Psoas muscle (tissue), 8 donors: ENCODE results near the gene SEPTIN8. TPM values are rescaled to one million over a fixed set of nuclear protein-coding genes. Genes with fewer than 3 reads are reported as not detected.

ENCODE experiments used
- ATAC-seq, 4 donors: fragments of 200-7000 bp; cut with Tn5 transposase; one replicate each; pipeline ENCODE4 v1.9.1; 2020; ENCODE audit warnings: moderate library complexity in 3 of 4, mild to moderate bottlenecking in 2 of 4
- DNase-seq, 2 donors: peaks; one replicate each; pipeline ENCODE4 v3.0.0-alpha.2; 2020
- H3K27ac ChIP-seq: fragments of 200-600 bp; one replicate; pipeline ENCODE4 v1.8.0; 2022
- H3K27me3 ChIP-seq, 3 donors: fragments of 200-600 bp in 1 of 3; one replicate each; pipeline versions ENCODE4 v1.6.1 to v1.8.0; 2013 to 2022; ENCODE audit warnings: low read length in 2 of 3, mild to moderate bottlenecking in 2 of 3, moderate library complexity in 1 of 3; ENCODE audit not compliant: insufficient read depth in 3 of 3
- H3K36me3 ChIP-seq, 2 donors: fragments of 200-600 bp in 1 of 2; one replicate each; pipeline versions ENCODE4 v1.6.1 to v1.8.0; 2013 to 2022; ENCODE audit warnings: low read depth in 1 of 2, mild to moderate bottlenecking in 1 of 2, moderate library complexity in 1 of 2; ENCODE audit not compliant: insufficient read depth in 1 of 2
- H3K4me1 ChIP-seq: fragments of 200-600 bp; one replicate; pipeline ENCODE4 v1.8.0; 2022
- H3K4me3 ChIP-seq: fragments of 200-600 bp; one replicate; pipeline ENCODE4 v1.8.0; 2022; ENCODE audit warnings: mild to moderate bottlenecking
- H3K9me3 ChIP-seq: fragments of 200-600 bp; one replicate; pipeline ENCODE4 v1.8.0; 2022
- WGBS, 3 donors: extraction: QIAGEN DNeasy Blood & Tissue Kit; methylation state at CpG; one replicate each; pipeline versions ENCODE4 v1.1.6 to v1.1.7; 2013; 5-methylcytosine and 5-hydroxymethylcytosine counted together
- intact Hi-C, 2 donors: fragments of 100-400 bp; cut with DNase I; formaldehyde crosslinking; loops; one replicate each; pipeline versions ENCODE4 v1.11.0 to v1.14.2; 2022
- polyA plus RNA-seq, 3 donors: library from polyadenylated mRNA; stranded (reverse); fragments of 200-250 nt; gene quantifications; one replicate each; pipeline ENCODE4 v1.2.3, GENCODE V29; 2013
- total RNA-seq, 4 donors: library from RNA; stranded (reverse); fragmentation: NEBNext Ultra II Directional in 2 of 4; extraction: Animal tissue kit (Norgen Biotek cat#: 25700) in 2 of 4; gene quantifications; one replicate each; pipeline versions ENCODE4 v1.2.1 to v1.2.4, GENCODE V29; 2021 to 2023
- TF ChIP-seq, protein P1 (sequence below): fragments of 200-600 bp; IDR thresholded peaks from one replicate; pipeline ENCODE4 v1.8.0; 2022; ENCODE audit warnings: antibody characterized with exemption
- donor health status: healthy with polysubstance abuse.
- donor health status: DM: no; HTN: no; CAD: no; lungs with moderate emphysema.
- donor health status: Bipolar disorder and iron deficiency.
- donor health status: healthy.
- donor health status: DM: yes; HTN: yes; CAD: no.
- donor health status: DM: no; HTN: no; CAD: no.
- donor health status: DM: no; HTN: no; CAD: no.
- donor health status: DM: yes; HTN: yes; CAD: no.

SEPTIN8 gene
- total and polyA plus RNA-seq, 7 donors = 3.8 to 13.1 (median 9.2) TPM

DNA sequence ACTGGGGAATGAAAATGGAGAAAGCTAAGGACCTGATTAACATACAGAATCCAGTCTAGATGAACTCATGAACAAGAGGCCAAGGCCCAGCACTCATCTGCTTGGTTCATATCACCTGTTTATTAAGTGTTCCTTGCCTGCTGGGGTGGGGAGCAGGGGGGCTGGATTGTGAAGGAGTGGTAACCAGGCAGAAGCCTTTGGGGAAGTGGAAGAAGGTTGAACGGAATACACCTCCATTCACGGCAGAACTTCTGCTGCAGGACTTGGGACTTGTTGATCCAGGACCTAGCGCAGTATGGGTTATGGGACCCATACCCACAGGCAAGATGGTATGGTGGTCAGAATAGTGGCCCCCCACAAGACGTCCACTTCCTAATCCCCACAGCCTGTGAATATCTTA is 8.8 kb upstream of the SEPTIN8 start:
- Histone ChIP-seq H3K36me3 (no peaks in the 10 kb centered on the region), H3K9me3 (no peaks in the 10 kb centered on the region), H3K27me3 (no peaks in the 10 kb centered on the region), H3K27ac (no peak overlapping the region), H3K4me1 (no peaks in the 10 kb centered on the region), H3K4me3 (no peak overlapping the region)
- DNase-seq (no peak), ATAC-seq (no peak)
- intact Hi-C loops = no loop called here
- TF ChIP-seq, protein P1, sequence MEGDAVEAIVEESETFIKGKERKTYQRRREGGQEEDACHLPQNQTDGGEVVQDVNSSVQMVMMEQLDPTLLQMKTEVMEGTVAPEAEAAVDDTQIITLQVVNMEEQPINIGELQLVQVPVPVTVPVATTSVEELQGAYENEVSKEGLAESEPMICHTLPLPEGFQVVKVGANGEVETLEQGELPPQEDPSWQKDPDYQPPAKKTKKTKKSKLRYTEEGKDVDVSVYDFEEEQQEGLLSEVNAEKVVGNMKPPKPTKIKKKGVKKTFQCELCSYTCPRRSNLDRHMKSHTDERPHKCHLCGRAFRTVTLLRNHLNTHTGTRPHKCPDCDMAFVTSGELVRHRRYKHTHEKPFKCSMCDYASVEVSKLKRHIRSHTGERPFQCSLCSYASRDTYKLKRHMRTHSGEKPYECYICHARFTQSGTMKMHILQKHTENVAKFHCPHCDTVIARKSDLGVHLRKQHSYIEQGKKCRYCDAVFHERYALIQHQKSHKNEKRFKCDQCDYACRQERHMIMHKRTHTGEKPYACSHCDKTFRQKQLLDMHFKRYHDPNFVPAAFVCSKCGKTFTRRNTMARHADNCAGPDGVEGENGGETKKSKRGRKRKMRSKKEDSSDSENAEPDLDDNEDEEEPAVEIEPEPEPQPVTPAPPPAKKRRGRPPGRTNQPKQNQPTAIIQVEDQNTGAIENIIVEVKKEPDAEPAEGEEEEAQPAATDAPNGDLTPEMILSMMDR = no peak
- WGBS, 3 donors = 96 to 97% (median 96%) methylated on average over 4 of the region's 4 CpGs

DNA sequence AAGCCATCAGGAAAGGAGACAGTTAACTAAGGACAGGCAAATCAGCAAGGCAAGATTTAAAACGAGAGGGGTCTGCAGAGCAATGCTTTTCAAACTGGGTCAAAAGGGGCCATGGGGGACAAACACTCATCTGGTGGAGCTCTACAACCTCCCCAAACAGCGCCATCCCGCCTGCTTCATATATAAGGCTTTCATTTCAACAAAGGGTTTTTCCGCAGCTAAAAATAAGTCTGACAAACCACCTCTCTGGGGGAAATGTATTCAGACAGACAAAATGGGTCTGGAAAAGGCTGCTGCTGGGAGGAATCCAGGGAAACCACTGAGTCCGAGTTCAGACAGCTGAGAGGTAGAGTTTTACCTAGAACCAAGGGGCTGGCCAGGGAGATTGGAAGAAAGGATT is 8.3 kb upstream of the SEPTIN8 start:
- Histone ChIP-seq H3K36me3 (no peaks in the 10 kb centered on the region), H3K9me3 (no peaks in the 10 kb centered on the region), H3K27me3 (no peaks in the 10 kb centered on the region), H3K4me1 (no peaks in the 10 kb centered on the region), H3K4me3 (no peak overlapping the region), H3K27ac (no peak overlapping the region)
- intact Hi-C loops = no loop called here
- TF ChIP-seq, protein P1 = no peak
- 66 to 76% (median 69%) methylated on average over 5 of the region's 5 CpGs for WGBS, 3 donors
- DNase-seq = no peak
- no peak for ATAC-seq

DNA sequence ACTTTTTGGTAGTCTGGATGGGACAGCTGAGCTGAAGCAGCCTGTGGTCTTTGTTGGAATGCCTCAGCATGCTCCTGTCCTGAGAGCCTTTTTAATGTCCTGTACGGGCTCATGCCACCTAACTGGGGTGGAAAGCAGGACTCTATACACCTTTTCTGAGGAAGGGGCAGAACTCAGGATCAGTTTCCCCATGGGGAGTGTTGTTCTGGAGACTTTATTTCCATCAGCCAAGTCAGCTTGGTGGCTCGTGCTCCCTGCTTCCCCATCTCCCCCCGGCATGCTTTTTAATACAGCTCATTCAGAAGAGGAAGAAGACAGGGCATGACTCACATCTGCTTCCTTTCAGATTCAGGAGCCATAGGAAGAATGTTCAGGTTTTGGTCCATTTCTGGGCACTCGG is 5.1 kb upstream of the SEPTIN8 start:
- no peak overlapping the region for H3K27ac ChIP-seq
- WGBS, 3 donors = 67 to 72% (median 68%) methylated on average over 4 of the region's 4 CpGs
- TF ChIP-seq, protein P1 = no peak

DNA sequence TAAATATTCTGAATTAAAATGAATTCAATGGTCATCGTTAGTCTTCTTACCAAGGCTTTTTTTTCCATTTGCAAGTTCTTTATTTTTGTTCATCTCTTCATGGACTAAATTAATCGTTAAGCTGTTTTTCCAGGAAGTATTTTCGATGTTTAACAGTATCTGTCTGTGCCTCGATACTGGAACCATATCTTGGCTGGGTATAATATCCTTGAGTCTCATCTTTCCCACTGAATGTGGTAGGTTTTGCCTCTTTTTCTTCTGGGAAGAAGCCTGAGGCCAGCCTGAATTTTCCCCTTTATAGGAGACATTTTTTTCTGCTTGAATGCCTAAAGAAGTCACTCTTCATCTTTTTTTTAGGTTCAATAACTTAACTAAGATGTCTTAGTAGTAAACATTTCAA is 4.0 kb upstream of the SEPTIN8 start:
- H3K9me3 ChIP-seq = no peaks in the 10 kb centered on the region
- no peak overlapping the region for H3K27ac ChIP-seq
- H3K27me3 ChIP-seq = no peaks in the 10 kb centered on the region
- WGBS, 3 donors = 76 to 86% (median 77%) methylated on average over 4 of the region's 4 CpGs
- peaks cover 3% of the 10 kb centered on the region for H3K4me1 ChIP-seq
- no peak for DNase-seq
- ATAC-seq = no peak
- TF ChIP-seq, protein P1 = no peak
- no peaks in the 10 kb centered on the region for H3K36me3 ChIP-seq
- intact Hi-C loops = no loop called here
- H3K4me3 ChIP-seq = no peak overlapping the region

More for the DNA sequence above, 5.1 kb upstream of the SEPTIN8 start:
- no peaks in the 10 kb centered on the region for H3K4me1 ChIP-seq
- no peak overlapping the region for H3K4me3 ChIP-seq
- intact Hi-C loops = no loop called here
- no peak for ATAC-seq
- DNase-seq = no peak
- no peaks in the 10 kb centered on the region for H3K36me3 ChIP-seq
- no peaks in the 10 kb centered on the region for H3K9me3 ChIP-seq
- H3K27me3 ChIP-seq = no peaks in the 10 kb centered on the region

DNA sequence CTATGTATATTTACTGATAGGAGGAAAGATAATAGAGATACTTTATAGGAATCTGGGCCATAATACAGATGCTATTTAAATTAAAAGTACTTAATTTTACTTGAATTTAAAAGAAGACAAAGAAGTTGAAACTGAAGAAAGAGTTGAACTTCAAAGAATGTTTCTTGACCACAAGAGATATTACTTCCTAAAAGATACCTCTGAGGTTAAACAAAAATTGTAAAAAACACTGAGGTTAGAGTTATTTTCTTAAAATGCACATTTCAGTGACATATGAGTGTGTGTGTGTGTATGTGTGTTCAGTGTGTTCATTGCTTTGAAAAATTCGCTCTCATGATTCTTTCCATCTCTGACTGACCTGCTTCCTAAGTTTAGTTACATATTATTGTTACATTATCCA is 3.5 kb upstream of the SEPTIN8 start:
- Histone ChIP-seq H3K36me3 (no peaks in the 10 kb centered on the region), H3K27ac (no peak overlapping the region), H3K4me3 (no peak overlapping the region), H3K27me3 (no peaks in the 10 kb centered on the region), H3K9me3 (no peaks in the 10 kb centered on the region), H3K4me1 (peaks cover 3% of the 10 kb centered on the region)
- ATAC-seq (no peak), DNase-seq (no peak)
- 94 to 100% (median 98%) methylated on average over 1 of the region's 1 CpG for WGBS, 3 donors
- TF ChIP-seq, protein P1 = no peak
- intact Hi-C loops = no loop called here
